Rectal smooth muscle tissue (tissue), 1 donor: Measurements from ENCODE around the gene RNF144B.

Experiments
- H3K27ac ChIP-seq: one replicate; pipeline ENCODE4 v1.7.0; 2013; ENCODE audit warnings: low read depth, low read length, inconsistent platforms
- H3K27me3 ChIP-seq: one replicate; pipeline ENCODE4 v1.7.0; 2013; ENCODE audit warnings: low read length; ENCODE audit not compliant: control insufficient read depth, insufficient read depth
- H3K36me3 ChIP-seq: one replicate; pipeline ENCODE4 v1.7.0; 2013; ENCODE audit warnings: low read length; ENCODE audit not compliant: control insufficient read depth, insufficient read depth
- H3K4me1 ChIP-seq: one replicate; pipeline ENCODE4 v1.7.0; 2013; ENCODE audit warnings: low read length; ENCODE audit not compliant: control insufficient read depth, insufficient read depth
- H3K4me3 ChIP-seq: one replicate; pipeline ENCODE4 v1.7.0; 2013; ENCODE audit warnings: low read length
- H3K9ac ChIP-seq: one replicate; pipeline ENCODE4 v1.7.0; 2013; ENCODE audit warnings: low read length

The RNF144B gene

DNA sequence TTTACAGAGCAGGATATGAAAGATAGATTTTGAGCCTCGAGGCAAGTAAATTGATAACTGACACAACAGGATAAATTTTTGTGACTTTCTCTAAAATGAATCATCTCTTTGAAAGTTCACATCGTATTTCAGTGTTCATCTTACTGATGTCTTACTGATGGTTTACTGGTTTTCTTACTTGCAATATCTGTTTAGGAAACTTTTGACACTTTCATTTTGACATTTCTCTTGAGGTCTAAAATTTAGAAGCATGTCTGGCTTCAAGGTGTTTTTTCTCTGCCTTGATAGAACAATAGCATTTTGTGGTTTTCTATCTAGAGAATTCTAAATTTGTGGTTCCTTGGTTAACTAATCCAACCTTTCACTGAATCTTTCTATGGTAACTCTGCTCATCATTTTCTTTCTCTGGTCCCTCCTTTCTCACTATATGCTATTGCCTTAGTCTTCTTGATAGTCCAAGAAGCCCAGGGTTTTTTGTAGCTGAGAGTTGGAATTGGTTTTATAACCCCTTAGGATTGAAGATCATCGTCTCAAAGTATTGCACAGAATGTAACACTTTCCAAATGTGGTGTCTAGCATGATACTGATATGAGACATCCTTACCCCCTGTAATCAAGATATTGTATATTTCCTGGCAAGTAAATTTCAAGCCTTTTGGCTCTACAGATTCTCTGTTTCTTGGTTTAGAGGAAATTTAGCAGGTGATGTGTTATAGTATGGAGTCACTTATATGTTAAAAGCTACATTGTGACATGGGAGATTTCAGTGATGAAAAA, 98.7 kb downstream of the RNF144B start:
- Histone ChIP-seq H3K27ac (no peak overlapping the region), H3K4me1 (no peaks in the 10 kb centered on the region), H3K27me3 (no peaks in the 10 kb centered on the region), H3K9ac (no peak overlapping the region), H3K36me3 (no peaks in the 10 kb centered on the region), H3K4me3 (no peak overlapping the region)

- no peak overlapping the region for H3K27ac ChIP-seq
- H3K9ac ChIP-seq, result no peak overlapping the region
- no peaks in the 10 kb centered on the region for H3K4me1 ChIP-seq
- H3K4me3 ChIP-seq, result no peak overlapping the region
- no peaks in the 10 kb centered on the region for H3K27me3 ChIP-seq
- no peaks in the 10 kb centered on the region for H3K36me3 ChIP-seq
These were observed 100.9 kb downstream of the RNF144B start for GRCh38 chr6:18488004-18488403.

GRCh38 chr6:18488526-18489270, 101.5 kb downstream of the RNF144B start:
- H3K4me3 ChIP-seq, result no peak overlapping the region
- H3K27ac ChIP-seq, result no peak overlapping the region
- H3K36me3 ChIP-seq, result no peaks in the 10 kb centered on the region
- H3K4me1 ChIP-seq, result no peaks in the 10 kb centered on the region
- H3K27me3 ChIP-seq, result no peaks in the 10 kb centered on the region
- H3K9ac ChIP-seq, result no peak overlapping the region

- Histone ChIP-seq H3K4me1 (no peaks in the 10 kb centered on the region), H3K27ac (no peak overlapping the region), H3K27me3 (no peaks in the 10 kb centered on the region), H3K9ac (no peak overlapping the region), H3K4me3 (no peak overlapping the region), H3K36me3 (no peaks in the 10 kb centered on the region)
These were observed 102.2 kb downstream of the RNF144B start for GRCh38 chr6:18489335-18489734.

GRCh38 chr6:18491308-18492045, 104.3 kb downstream of the RNF144B start:
- H3K4me3 ChIP-seq, result no peak overlapping the region
- no peaks in the 10 kb centered on the region for H3K27me3 ChIP-seq
- H3K27ac ChIP-seq, result no peak overlapping the region
- no peaks in the 10 kb centered on the region for H3K36me3 ChIP-seq
- H3K4me1 ChIP-seq, result no peaks in the 10 kb centered on the region
- H3K9ac ChIP-seq, result no peak overlapping the region

DNA sequence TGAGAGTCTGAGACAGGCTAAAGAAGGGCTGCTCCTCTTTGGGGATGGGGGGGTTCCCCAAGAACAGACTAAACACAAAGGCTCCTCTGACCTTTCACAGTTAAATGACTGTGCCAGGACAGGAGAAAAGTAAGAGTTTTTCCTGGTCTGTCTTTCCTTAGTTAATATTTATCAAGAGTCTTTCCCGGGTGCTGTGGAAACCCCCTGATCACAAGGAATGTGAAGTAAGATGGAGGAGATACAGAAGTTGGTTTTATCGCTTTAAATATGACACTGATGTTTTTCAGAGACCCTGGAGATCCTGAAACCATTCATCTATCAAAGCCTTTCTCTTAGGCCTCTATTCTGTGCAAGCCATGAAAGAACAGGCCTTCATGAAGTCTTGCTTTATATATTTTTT, 105.8 kb downstream of the RNF144B start:
- H3K36me3 ChIP-seq, result no peaks in the 10 kb centered on the region
- H3K27ac ChIP-seq, result no peak overlapping the region
- no peaks in the 10 kb centered on the region for H3K27me3 ChIP-seq
- no peak overlapping the region for H3K4me3 ChIP-seq
- H3K4me1 ChIP-seq, result no peaks in the 10 kb centered on the region
- H3K9ac ChIP-seq, result no peak overlapping the region

GRCh38 chr6:18493382-18493891, 106.3 kb downstream of the RNF144B start:
- Histone ChIP-seq H3K4me3 (no peak overlapping the region), H3K36me3 (no peaks in the 10 kb centered on the region), H3K27me3 (no peaks in the 10 kb centered on the region), H3K9ac (no peak overlapping the region), H3K27ac (no peak overlapping the region), H3K4me1 (no peaks in the 10 kb centered on the region)

GRCh38 chr6:18493925-18494324, 106.8 kb downstream of the RNF144B start:
- Histone ChIP-seq H3K36me3 (no peaks in the 10 kb centered on the region), H3K9ac (no peak overlapping the region), H3K27me3 (no peaks in the 10 kb centered on the region), H3K4me3 (no peak overlapping the region), H3K4me1 (no peaks in the 10 kb centered on the region), H3K27ac (no peak overlapping the region)

DNA sequence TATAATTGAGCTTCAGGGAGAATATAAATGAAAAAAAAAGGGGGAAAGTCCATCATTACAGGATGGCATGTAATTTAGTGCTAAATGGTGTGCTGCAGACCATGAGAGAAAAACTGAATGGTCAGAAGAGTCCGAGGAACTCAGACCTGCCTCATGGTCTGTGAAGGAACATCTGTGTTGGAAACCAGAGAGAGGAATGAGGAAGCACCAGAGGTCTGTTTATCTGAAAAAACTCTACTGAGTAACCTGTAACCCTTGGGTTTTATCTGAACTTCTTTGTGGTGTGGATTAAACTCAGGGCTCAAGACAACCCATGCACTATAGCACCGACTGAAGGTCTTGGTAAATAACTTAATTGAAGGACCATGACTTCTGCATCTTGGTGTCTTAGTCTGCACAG, 108.1 kb downstream of the RNF144B start:
- no peak overlapping the region for H3K9ac ChIP-seq
- no peaks in the 10 kb centered on the region for H3K36me3 ChIP-seq
- no peaks in the 10 kb centered on the region for H3K4me1 ChIP-seq
- no peak overlapping the region for H3K4me3 ChIP-seq
- H3K27ac ChIP-seq, result no peak overlapping the region
- no peaks in the 10 kb centered on the region for H3K27me3 ChIP-seq

GRCh38 chr6:18496462-18496861, 109.3 kb downstream of the RNF144B start:
- H3K4me1 ChIP-seq, result no peaks in the 10 kb centered on the region
- no peak overlapping the region for H3K27ac ChIP-seq
- no peaks in the 10 kb centered on the region for H3K27me3 ChIP-seq
- H3K9ac ChIP-seq, result no peak overlapping the region
- no peaks in the 10 kb centered on the region for H3K36me3 ChIP-seq
- H3K4me3 ChIP-seq, result no peak overlapping the region

- Histone ChIP-seq H3K27me3 (no peaks in the 10 kb centered on the region), H3K4me1 (no peaks in the 10 kb centered on the region), H3K4me3 (no peak overlapping the region), H3K9ac (no peak overlapping the region), H3K36me3 (no peaks in the 10 kb centered on the region), H3K27ac (no peak overlapping the region)
These were observed 109.9 kb downstream of the RNF144B start for GRCh38 chr6:18497006-18497405.

DNA sequence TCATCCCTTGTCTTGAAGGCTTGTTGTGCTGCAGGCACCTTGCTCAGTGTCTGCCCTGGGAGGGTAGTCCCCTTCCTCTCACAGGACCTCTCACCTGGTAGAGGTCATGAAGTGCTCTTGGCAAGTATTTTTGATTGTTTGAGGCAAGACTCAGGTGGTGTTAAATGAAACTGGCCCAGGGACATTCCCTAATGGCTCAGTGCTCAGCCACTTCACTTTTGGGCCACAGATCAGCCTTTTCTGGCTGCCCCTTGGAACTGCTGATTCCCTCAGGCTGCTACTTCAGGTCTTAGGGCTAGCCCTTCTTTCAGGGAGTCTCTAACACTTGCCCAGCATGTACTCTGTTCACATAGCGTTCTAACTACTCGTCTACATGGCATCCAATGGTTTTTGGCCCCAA, 111.3 kb downstream of the RNF144B start:
- H3K27ac ChIP-seq, result no peak overlapping the region
- H3K4me1 ChIP-seq, result no peaks in the 10 kb centered on the region
- H3K36me3 ChIP-seq, result no peaks in the 10 kb centered on the region
- H3K27me3 ChIP-seq, result no peaks in the 10 kb centered on the region
- H3K9ac ChIP-seq, result no peak overlapping the region
- no peak overlapping the region for H3K4me3 ChIP-seq
